GM23338 (cell line): ENCODE results near the gene NAALADL2. TPM values are rescaled to one million over a fixed set of nuclear protein-coding genes. Genes with fewer than 3 reads are reported as not detected.

ENCODE experiments used
- ATAC-seq: fragments of 200-7000 bp; cut with Tn5 transposase; 3 replicates; pipeline ENCODE4 v1.9.1; 2020
- DNase-seq: peaks from one replicate; pipeline ENCODE4 v3.0.0-alpha.2; 2015; ENCODE audit warnings: low spot score
- H2AFZ ChIP-seq: fragments of 200-600 bp; sonication (generic); 2 replicates; pipeline ENCODE4 v1.8.0; 2016; ENCODE audit warnings: antibody characterized with exemption, mild to moderate bottlenecking, moderate library complexity
- H3F3A ChIP-seq: fragments of 200-600 bp; sonication (generic); replicated peaks from 2 replicates; pipeline ENCODE4 v1.8.0; 2017; ENCODE audit warnings: antibody characterized with exemption, mixed run types, low read depth
- H3K27ac ChIP-seq: fragments of 200-600 bp; sonication (generic); 2 replicates; pipeline ENCODE4 v1.6.1; 2016; ENCODE audit warnings: low read depth
- H3K27me3 ChIP-seq: fragments of 200-600 bp; sonication (generic); 2 replicates; pipeline ENCODE4 v1.8.0; 2016; ENCODE audit warnings: mild to moderate bottlenecking, mixed run types, moderate library complexity; ENCODE audit not compliant: insufficient read depth
- H3K36me3 ChIP-seq: fragments of 200-600 bp; sonication (generic); 2 replicates; pipeline ENCODE4 v1.8.0; 2016; ENCODE audit warnings: mild to moderate bottlenecking; ENCODE audit not compliant: insufficient read depth
- H3K4me1 ChIP-seq: fragments of 200-600 bp; sonication (generic); 2 replicates; pipeline ENCODE4 v1.8.0; 2016; ENCODE audit warnings: mild to moderate bottlenecking, moderate library complexity; ENCODE audit not compliant: insufficient read depth
- H3K4me2 ChIP-seq: fragments of 200-600 bp; sonication (generic); 2 replicates; pipeline ENCODE4 v1.7.1; 2017; ENCODE audit warnings: mixed run types
- H3K4me3 ChIP-seq: fragments of 200-600 bp; sonication (generic); 2 replicates; pipeline ENCODE4 v1.6.1; 2016; ENCODE audit warnings: mixed run types
- H3K79me2 ChIP-seq: fragments of 200-600 bp; sonication (generic); replicated peaks from 2 replicates; pipeline ENCODE4 v1.8.0; 2017; ENCODE audit warnings: mild to moderate bottlenecking; ENCODE audit not compliant: insufficient read depth
- H3K9me2 ChIP-seq: fragments of 200-600 bp; sonication (generic); 2 replicates; pipeline ENCODE4 v1.8.0; 2017; ENCODE audit not compliant: insufficient read depth
- H4K20me1 ChIP-seq: fragments of 200-600 bp; sonication (generic); replicated peaks from 2 replicates; pipeline ENCODE4 v1.8.0; 2017; ENCODE audit warnings: mild to moderate bottlenecking; ENCODE audit not compliant: insufficient read depth
- H3K27ac Mint-ChIP-seq: 2 replicates; pipeline ENCODE4 v1.8.0; 2020; ENCODE audit warnings: inconsistent platforms, mild to moderate bottlenecking, moderate library complexity, mixed read lengths
- H3K27me3 Mint-ChIP-seq: 3 replicates; pipeline ENCODE4 v1.8.0; 2022; ENCODE audit warnings: low read depth, mild to moderate bottlenecking, moderate library complexity, mixed read lengths, inconsistent platforms; ENCODE audit not compliant: insufficient read depth, poor library complexity
- H3K36me3 Mint-ChIP-seq: 3 replicates; pipeline ENCODE4 v1.8.0; 2021; ENCODE audit warnings: low read depth, mild to moderate bottlenecking, inconsistent platforms, moderate library complexity, mixed read lengths
- H3K4me1 Mint-ChIP-seq: 3 replicates; pipeline ENCODE4 v1.8.0; 2020; ENCODE audit warnings: mild to moderate bottlenecking, inconsistent platforms, mixed read lengths
- H3K4me3 Mint-ChIP-seq: 3 replicates; pipeline ENCODE4 v1.8.0; 2021; ENCODE audit warnings: moderate library complexity, mild to moderate bottlenecking, inconsistent platforms, mixed read lengths
- H3K9me3 Mint-ChIP-seq: 3 replicates; pipeline ENCODE4 v1.8.0; 2020; ENCODE audit warnings: moderate library complexity, mild to moderate bottlenecking, inconsistent platforms, mixed read lengths
- CREB1 ChIP-seq: fragments of 250-450 bp; sonication (Bioruptor Pico); IDR thresholded peaks from 2 replicates; pipeline ENCODE4 v1.5.0; 2020; ENCODE audit warnings: low read depth, mild to moderate bottlenecking, moderate library complexity
- CTCF ChIP-seq, 2 experiments: fragments of 200-600 bp in 1 of 2; sonication (generic) in 1 of 2; conservative IDR thresholded peaks; 2 replicates each; pipeline versions ENCODE4 v1.5.1 to v1.6.1; 2016 to 2017; ENCODE audit warnings: antibody characterized with exemption in 2 of 2, low read depth in 2 of 2, mild to moderate bottlenecking in 2 of 2, moderate library complexity in 1 of 2
- EZH2 ChIP-seq: fragments of 200-600 bp; sonication (generic); IDR thresholded peaks from one replicate; pipeline ENCODE4 v1.8.0; 2017; ENCODE audit warnings: antibody characterized with exemption, mild to moderate bottlenecking, low read depth; ENCODE audit not compliant: unreplicated experiment
- EZH2phosphoT487 ChIP-seq: fragments of 200-600 bp; sonication (generic); IDR thresholded peaks from one replicate; pipeline ENCODE4 v1.8.1; 2018; ENCODE audit warnings: antibody characterized with exemption; ENCODE audit not compliant: unreplicated experiment
- JUNB ChIP-seq: IDR thresholded peaks from one replicate; pipeline ENCODE4 v1.6.1; 2016; ENCODE audit warnings: antibody characterized with exemption; ENCODE audit not compliant: unreplicated experiment
- NANOG ChIP-seq: IDR thresholded peaks from 2 replicates; pipeline ENCODE4 v1.6.1; 2016; ENCODE audit warnings: antibody characterized with exemption, borderline replicate concordance
- POLR2AphosphoS5 ChIP-seq: IDR thresholded peaks from 2 replicates; pipeline ENCODE4 v1.6.1; 2016; ENCODE audit warnings: antibody characterized with exemption, low read depth
- REST ChIP-seq: IDR thresholded peaks from one replicate; pipeline ENCODE4 v1.6.1; 2018; ENCODE audit warnings: antibody characterized with exemption; ENCODE audit not compliant: unreplicated experiment
- STAT1 ChIP-seq: IDR thresholded peaks from one replicate; pipeline ENCODE4 v1.6.1; 2016; ENCODE audit warnings: antibody characterized with exemption; ENCODE audit not compliant: unreplicated experiment
- ZNF114 ChIP-seq: fragments of 250-450 bp; sonication (Bioruptor Pico); IDR thresholded peaks from 2 replicates; pipeline ENCODE4 v1.5.0; 2020; ENCODE audit warnings: mild to moderate bottlenecking, moderate library complexity
- ZNF331 ChIP-seq: fragments of 250-450 bp; sonication (Bioruptor Pico); IDR thresholded peaks from 2 replicates; pipeline ENCODE4 v1.5.0; 2020; ENCODE audit warnings: low read depth, mild to moderate bottlenecking, moderate library complexity
- polyA plus RNA-seq: library from polyadenylated mRNA; unstranded; fragments of >200 nt; fragmentation: Nextera tagmentation; extraction: Ambion mirVana; gene quantifications from 2 replicates; pipeline ENCODE4 v1.2.1, GENCODE V29; 2016
- total RNA-seq: library from RNA; depleted of rRNA; stranded (reverse); fragments of >200 nt; shearing (Covaris generic); gene quantifications from 2 replicates; pipeline ENCODE4 v1.2.3, GENCODE V29; 2014
- TF ChIP-seq, protein P1 (sequence below): IDR thresholded peaks from 2 replicates; pipeline ENCODE4 v1.6.1; 2016; ENCODE audit warnings: antibody characterized with exemption

NAALADL2 gene
- total and polyA plus RNA-seq, 2 experiments from 2014 or later, result 1.6 to 2.6 TPM

DNA sequence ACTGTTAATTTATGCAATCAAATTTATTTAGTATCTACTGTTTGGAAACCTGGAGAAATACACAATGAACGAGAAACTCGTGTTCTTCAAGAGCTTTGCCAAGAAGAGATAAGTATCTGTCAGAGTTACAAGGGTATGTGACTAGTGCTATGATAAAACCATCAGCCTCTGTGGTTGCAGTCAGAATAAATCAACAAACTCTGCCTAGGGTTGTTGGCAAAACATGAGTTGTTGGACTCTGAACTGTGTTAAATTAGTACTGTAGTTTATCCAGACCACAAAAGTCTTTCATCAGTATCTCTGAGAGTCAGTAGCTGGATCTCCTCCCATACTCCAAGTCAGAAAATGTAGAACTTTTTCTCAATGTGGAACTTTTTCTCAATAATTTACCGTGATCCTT, 918.4 kb downstream of the NAALADL2 start (continued):
- TF ChIP-seq, protein P1, sequence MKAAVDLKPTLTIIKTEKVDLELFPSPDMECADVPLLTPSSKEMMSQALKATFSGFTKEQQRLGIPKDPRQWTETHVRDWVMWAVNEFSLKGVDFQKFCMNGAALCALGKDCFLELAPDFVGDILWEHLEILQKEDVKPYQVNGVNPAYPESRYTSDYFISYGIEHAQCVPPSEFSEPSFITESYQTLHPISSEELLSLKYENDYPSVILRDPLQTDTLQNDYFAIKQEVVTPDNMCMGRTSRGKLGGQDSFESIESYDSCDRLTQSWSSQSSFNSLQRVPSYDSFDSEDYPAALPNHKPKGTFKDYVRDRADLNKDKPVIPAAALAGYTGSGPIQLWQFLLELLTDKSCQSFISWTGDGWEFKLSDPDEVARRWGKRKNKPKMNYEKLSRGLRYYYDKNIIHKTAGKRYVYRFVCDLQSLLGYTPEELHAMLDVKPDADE, result no peak
- TF ChIP-seq REST, result no peak
- no peak for TF ChIP-seq STAT1
- TF ChIP-seq NANOG, result no peak
- TF ChIP-seq POLR2AphosphoS5, result no peak
- TF ChIP-seq CTCF (conservative IDR thresholded peaks at IDR 0.05; ENCODE audit: low read depth in 2 of 2), result no peak

- H3K27me3 ChIP-seq, result no peaks in the 10 kb centered on the region
- no peaks in the 10 kb centered on the region for H3F3A ChIP-seq
- H3K4me1 ChIP-seq, result no peaks in the 10 kb centered on the region
- H3K36me3 ChIP-seq, result no peaks in the 10 kb centered on the region
- Mint-ChIP-seq H3K4me3 (no peak overlapping the region), H3K4me1 (no peaks in the 10 kb centered on the region), H3K9me3 (peaks cover 2% of the 10 kb centered on the region; the same call in 1 of the 3 replicates), H3K36me3 (no peaks in the 10 kb centered on the region), H3K27ac (no peak overlapping the region), H3K27me3 (no peaks in the 10 kb centered on the region)
- H4K20me1 ChIP-seq, result no peaks in the 10 kb centered on the region
- H2AFZ ChIP-seq, result no peak overlapping the region
- no peak overlapping the region for H3K4me2 ChIP-seq
- H3K9me2 ChIP-seq, result no peaks in the 10 kb centered on the region
- no peak overlapping the region for H3K4me3 ChIP-seq
- no peaks in the 10 kb centered on the region for H3K79me2 ChIP-seq
- ATAC-seq (no peak), DNase-seq (no peak)
- no peak overlapping the region for H3K27ac ChIP-seq
- TF ChIP-seq ZNF331 (CRISPR knock-in tag) (no peak), JUNB (no peak), ZNF114 (CRISPR knock-in tag) (no peak), STAT1 (no peak), NANOG (no peak), EZH2phosphoT487 (no peak), REST (no peak), CREB1 (CRISPR knock-in tag) (no peak), CTCF (conservative IDR thresholded peaks at IDR 0.05; ENCODE audit: low read depth in 2 of 2) (no peak), POLR2AphosphoS5 (no peak), EZH2 (no peak)
- TF ChIP-seq, protein P1, result no peak
These were observed 918.8 kb downstream of the NAALADL2 start for GRCh38 chr3:175777965-175778364.
